IgD-negative memory B cell (primary cell): ENCODE data around the gene NPDC1. TPM values are rescaled to one million over a fixed set of nuclear protein-coding genes. Genes with fewer than 3 reads are reported as not detected.

Source experiments
- H3K27ac Mint-ChIP-seq, 3 donors: one replicate each; pipeline ENCODE4 v1.8.0; 2020 to 2022; ENCODE audit warnings: mild to moderate bottlenecking in 3 of 3, mixed read lengths in 3 of 3, moderate library complexity in 1 of 3
- H3K27me3 Mint-ChIP-seq: one replicate; pipeline ENCODE4 v1.8.0; 2021; ENCODE audit warnings: mixed read lengths
- H3K36me3 Mint-ChIP-seq: one replicate; pipeline ENCODE4 v1.8.0; 2020; ENCODE audit warnings: mild to moderate bottlenecking, mixed read lengths
- H3K4me1 Mint-ChIP-seq, 3 donors: one replicate each; pipeline ENCODE4 v1.8.0; 2020 to 2022; ENCODE audit warnings: mixed read lengths in 3 of 3, mild to moderate bottlenecking in 1 of 3
- H3K4me3 Mint-ChIP-seq, 4 donors: one replicate each; pipeline ENCODE4 v1.8.0; 2020 to 2022; ENCODE audit warnings: mild to moderate bottlenecking in 4 of 4, mixed read lengths in 4 of 4, moderate library complexity in 3 of 4
- H3K9me3 Mint-ChIP-seq, 3 donors: one replicate each; pipeline ENCODE4 v1.8.0; 2020 to 2021; ENCODE audit warnings: mixed read lengths in 3 of 3, mild to moderate bottlenecking in 1 of 3
- polyA plus RNA-seq: library from polyadenylated mRNA; unstranded; fragments of 300-500 nt; fragmentation: Illumina TruSeq; gene quantifications from one replicate; pipeline ENCODE4 v1.2.3, GENCODE V29; 2021

NPDC1 gene
- polyA plus RNA-seq, 1 donor from 2014 or later, result 2.0 TPM

DNA sequence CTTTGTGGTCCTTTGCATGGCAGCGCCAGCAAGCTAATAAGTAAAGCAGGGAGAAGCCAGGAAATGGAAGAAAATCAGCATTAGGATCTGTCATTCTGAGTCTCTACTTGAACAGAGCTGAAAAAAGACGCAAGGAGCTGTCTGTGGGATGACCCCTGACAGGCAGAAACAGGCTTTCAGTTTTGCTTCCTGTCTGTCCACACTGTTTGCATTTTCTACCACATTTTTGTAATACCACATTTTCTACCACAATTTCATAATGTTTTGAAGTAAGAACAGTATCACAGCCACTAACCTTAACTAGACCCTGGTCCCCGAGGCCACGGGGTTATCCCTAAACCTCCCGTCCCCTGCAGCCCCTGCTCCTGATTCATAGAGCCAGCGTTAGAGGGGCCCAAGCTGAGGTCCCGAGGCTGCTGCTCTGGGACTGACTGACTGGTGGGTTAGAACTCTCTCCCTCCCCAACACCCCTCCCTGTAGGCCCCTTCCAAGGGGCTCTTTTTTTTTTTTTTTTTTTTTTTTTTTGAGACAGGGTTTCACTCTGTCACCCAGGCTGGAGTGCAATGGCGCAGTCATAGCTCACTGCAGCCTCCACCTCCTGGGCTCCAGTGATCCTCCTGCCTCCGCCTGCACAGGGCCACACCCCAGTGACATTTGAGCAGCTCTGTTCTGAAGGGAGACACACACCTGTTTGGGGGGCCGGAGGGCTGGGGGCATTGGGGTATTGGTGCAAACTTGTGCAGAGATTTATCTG, 45.6 kb downstream of the NPDC1 start:
- H3K27me3 Mint-ChIP-seq, result peaks cover 2% of the 10 kb centered on the region
- peak overlapping the region; percentile 95 to 99 (median 95) for H3K27ac Mint-ChIP-seq
- H3K9me3 Mint-ChIP-seq, result peaks cover 0 to 1% (median 0%) of the 10 kb centered on the region in 3 donors
- no peaks in the 10 kb centered on the region for H3K36me3 Mint-ChIP-seq
- H3K4me1 Mint-ChIP-seq, result peaks cover 22 to 30% (median 27%) of the 10 kb centered on the region in 3 donors
- peak overlapping the region; percentile 63 to 93 (median 86) for H3K4me3 Mint-ChIP-seq

DNA sequence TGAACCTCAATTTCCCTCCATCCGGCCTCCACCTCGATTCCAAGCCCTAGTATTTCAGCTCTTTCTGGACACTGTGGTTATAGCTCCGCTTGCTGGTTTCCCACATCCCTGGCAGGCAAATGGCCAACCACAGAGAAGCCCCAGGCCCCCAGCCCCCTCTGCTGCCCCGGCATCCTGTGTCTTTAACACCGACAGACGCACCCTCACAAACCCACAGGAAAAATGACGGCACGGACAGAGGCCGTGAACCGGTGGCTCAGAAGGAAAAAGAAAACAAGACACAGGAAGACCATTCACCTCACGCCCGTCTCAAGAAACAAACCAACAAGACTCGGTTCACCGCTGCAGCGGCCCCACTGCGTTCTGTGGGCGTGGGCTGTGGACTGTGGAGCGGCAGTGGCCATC, 48.1 kb downstream of the NPDC1 start:
- no peaks in the 10 kb centered on the region for H3K9me3 Mint-ChIP-seq
- peak overlapping the region; percentile 34 to 92 (median 80) for H3K4me3 Mint-ChIP-seq
- H3K4me1 Mint-ChIP-seq, result peaks cover 22 to 32% (median 31%) of the 10 kb centered on the region in 3 donors
- H3K36me3 Mint-ChIP-seq, result no peaks in the 10 kb centered on the region
- H3K27me3 Mint-ChIP-seq, result peaks cover 2% of the 10 kb centered on the region
- H3K27ac Mint-ChIP-seq, result peak overlapping the region; percentile 81 to 96 (median 95)

DNA sequence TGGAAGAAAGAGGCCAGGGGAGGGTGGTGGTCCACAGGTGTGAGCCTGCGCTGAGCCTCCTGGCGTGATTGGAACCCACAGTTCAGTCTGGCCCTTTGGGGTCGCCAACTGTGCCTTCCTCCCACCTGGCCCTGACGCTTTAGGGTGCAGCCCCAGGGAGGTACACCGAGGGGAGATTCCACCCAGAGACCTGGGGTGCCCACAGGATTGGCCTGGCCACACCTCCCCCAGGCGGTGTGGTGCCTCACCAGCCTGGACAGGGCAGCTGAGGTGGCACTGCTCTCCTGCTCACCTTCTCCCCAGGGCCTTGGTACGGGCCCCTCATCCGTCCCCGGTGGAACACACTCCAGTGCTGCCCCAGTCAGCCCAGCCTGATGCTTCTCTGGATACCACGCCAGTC, 48.6 kb downstream of the NPDC1 start:
- H3K4me3 Mint-ChIP-seq, result peak overlapping the region; percentile 34 to 92 (median 80)
- H3K27ac Mint-ChIP-seq, result peak overlapping the region in 2 of 3 donors; percentile 95 to 96
- peaks cover 22 to 35% (median 31%) of the 10 kb centered on the region in 3 donors for H3K4me1 Mint-ChIP-seq
- no peaks in the 10 kb centered on the region for H3K9me3 Mint-ChIP-seq
- no peaks in the 10 kb centered on the region for H3K36me3 Mint-ChIP-seq
- H3K27me3 Mint-ChIP-seq, result peaks cover 2% of the 10 kb centered on the region

DNA sequence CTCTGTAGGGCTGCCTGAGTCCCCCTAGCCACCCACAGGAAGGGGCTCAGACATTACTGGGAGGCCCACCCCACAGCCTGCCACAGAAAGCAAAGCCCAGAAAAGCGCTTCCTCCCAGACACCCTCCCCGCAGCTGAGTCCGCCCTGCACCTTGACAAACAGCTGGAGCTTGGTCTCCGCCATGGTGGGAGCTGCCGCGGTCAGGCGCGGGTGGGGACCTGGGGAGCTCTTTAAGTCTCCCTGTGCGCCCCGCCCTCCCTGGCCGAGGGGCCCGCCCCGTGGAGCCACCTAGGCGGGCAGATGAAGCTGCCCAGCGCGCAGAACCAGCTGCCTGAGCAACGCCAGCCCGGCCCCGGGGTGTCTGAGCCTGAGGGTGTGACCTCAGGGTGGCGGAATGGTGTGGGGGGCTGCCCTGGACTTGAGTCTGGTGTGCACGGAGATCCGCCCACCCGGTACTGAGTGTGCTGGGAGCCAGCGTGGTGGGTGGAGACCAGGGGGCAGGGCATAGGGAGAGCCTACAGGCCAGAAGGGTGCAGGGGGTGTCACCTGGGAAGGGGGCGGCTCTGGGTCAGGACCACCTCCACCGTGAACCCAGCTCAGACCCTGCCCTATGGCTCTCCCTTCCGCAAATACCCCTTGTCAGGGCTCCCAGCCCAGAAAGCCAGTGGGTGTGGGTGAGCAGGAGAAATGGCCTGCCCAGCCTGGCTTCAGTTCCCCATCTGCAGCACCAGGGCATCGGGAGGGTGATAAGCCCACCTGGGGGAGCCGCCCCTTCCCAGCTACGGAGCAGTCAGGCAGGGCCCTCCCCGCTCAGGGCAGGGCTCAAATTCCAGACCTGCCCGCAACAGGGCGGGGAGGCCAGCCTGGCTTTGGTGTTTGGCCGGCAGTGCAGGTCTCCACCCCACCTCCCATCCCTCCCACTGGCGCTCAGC, 49.4 kb downstream of the NPDC1 start, which contains the start of gene CLIC3:
CLIC3 (minus strand) TSS at position 208 of the 932 bp plus-strand sequence; CDS start at position 183, 25 bp downstream.
- H3K27ac Mint-ChIP-seq, result peak within 1 kb of the TSS in 2 of 3 donors; percentile 95 to 96
- no peaks in the 10 kb centered on the region for H3K9me3 Mint-ChIP-seq
- H3K36me3 Mint-ChIP-seq, result no peaks in the 10 kb centered on the region
- H3K27me3 Mint-ChIP-seq, result peaks cover 2% of the 10 kb centered on the region
- peaks cover 22 to 35% (median 31%) of the 10 kb centered on the region in 3 donors for H3K4me1 Mint-ChIP-seq
- H3K4me3 Mint-ChIP-seq, result peak within 1 kb of the TSS; percentile 58 to 84 (median 78)

DNA sequence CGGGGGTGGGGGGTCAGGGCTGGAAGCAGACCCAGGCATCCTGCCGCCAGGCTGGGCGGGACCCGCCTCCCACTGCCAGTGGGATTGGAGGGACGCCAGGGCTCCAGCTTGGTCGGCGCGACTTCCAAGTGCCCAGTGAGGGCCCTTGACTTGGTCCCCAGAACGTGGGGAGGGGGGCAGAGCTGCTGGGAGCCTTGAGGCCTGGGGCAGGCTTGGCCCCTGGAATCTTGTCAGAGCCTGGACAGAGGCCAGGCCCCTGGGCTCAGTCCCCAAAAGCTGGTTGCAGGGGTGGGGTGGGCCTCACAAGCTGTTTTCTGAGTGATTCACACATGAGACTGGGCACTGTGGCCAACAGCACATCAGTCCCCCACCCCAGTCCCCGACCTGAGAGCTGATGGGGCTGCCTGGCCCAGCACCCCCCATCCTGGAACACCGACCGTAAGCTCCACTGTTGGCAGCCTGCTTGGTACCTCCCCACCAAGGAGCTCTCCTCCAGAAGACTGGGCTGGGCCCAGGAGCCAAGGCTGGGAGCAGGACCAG, 50.1 kb downstream of the NPDC1 start:
- H3K27me3 Mint-ChIP-seq, result peaks cover 2% of the 10 kb centered on the region
- peak overlapping the region in 2 of 3 donors; percentile 79 to 87 for H3K27ac Mint-ChIP-seq
- peaks cover 23 to 36% (median 31%) of the 10 kb centered on the region in 3 donors for H3K4me1 Mint-ChIP-seq
- no peaks in the 10 kb centered on the region for H3K36me3 Mint-ChIP-seq
- peak overlapping the region; percentile 58 to 84 (median 78) for H3K4me3 Mint-ChIP-seq
- no peaks in the 10 kb centered on the region for H3K9me3 Mint-ChIP-seq

DNA sequence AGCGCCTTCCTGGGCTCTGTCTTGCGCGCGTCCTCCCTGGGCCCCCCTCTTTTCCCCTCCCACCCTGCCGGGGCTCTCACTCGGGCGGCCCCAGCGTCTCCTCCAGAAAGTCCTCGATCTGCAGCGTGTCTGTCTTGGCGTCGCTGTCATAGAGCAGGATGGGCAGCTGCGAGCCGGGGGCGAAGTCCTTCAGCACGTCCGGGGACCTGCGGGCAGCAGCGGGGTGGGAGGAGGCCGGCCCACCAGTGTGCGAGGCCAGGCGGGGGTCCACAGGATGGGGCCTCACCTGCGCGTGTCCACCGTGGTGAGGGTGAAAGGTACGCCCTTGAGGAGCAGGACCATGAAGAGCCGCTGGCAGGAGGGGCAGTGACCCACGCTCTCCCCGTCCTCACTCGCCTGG, 50.6 kb downstream of the NPDC1 start:
- Mint-ChIP-seq H3K4me1 (peaks cover 26 to 32% (median 29%) of the 10 kb centered on the region in 3 donors), H3K27ac (no peak overlapping the region), H3K4me3 (no peak overlapping the region), H3K27me3 (no peaks in the 10 kb centered on the region), H3K9me3 (no peaks in the 10 kb centered on the region), H3K36me3 (no peaks in the 10 kb centered on the region)

DNA sequence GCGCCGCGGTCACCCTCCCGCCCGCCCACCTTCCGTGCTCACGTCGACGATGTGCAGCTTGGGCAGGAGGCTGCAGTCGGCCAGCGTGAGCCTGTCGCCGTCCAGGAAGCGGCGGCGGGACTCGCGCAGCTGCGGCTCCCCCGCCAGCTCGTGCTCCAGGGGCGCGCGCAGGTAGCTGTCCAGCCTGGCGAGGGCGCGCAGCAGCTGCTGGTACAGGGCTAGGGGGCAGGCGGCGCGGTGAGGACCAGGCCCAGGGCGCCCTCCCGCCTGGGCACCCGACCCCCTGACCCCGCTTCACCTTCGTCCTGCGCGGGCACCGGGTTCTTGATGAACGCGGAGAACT, 51.1 kb downstream of the NPDC1 start:
- Mint-ChIP-seq H3K9me3 (no peaks in the 10 kb centered on the region), H3K36me3 (no peaks in the 10 kb centered on the region), H3K27me3 (no peaks in the 10 kb centered on the region), H3K4me3 (no peak overlapping the region), H3K4me1 (peaks cover 22 to 27% (median 24%) of the 10 kb centered on the region in 3 donors), H3K27ac (no peak overlapping the region)

DNA sequence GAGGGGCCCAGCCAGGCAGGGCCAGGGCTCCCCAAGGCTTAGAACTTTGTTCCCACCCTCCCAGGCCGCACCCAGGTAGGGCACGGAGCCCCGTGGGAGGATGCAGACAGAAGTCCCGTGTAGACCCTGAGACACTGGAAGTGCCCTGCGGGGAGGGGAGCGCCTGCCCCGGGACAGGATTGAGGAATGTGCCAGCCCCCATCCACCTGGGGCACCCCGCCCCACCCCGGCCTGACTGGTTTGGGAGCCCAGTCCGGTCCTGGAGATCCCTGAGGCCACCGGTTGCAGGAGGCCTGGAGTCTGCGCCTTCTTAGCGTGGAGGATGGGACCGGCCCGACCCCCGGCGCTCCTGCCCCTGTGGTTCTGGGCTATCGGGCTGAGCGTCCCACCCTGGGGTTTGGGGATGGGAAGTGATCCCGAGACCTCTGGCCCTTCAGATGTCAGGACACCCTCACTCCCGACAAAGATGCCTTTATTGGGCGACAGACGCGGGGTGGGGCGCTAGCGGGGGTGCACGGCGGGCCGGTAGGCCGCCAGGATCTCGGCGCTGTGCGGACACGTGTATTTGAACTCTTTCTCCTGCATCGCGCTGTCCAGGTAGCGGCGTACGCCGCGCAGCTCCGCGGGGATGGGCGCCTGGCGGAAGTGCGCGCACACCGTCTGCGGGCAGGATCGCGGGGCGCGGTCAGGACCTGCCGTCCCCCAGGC, 51.6 kb downstream of the NPDC1 start:
- peaks cover 20 to 24% (median 23%) of the 10 kb centered on the region in 3 donors for H3K4me1 Mint-ChIP-seq
- no peaks in the 10 kb centered on the region for H3K27me3 Mint-ChIP-seq
- H3K27ac Mint-ChIP-seq, result no peak overlapping the region
- no peaks in the 10 kb centered on the region for H3K36me3 Mint-ChIP-seq
- peak overlapping the region in 2 of 4 donors; percentile 86 to 95 for H3K4me3 Mint-ChIP-seq
- H3K9me3 Mint-ChIP-seq, result no peaks in the 10 kb centered on the region

DNA sequence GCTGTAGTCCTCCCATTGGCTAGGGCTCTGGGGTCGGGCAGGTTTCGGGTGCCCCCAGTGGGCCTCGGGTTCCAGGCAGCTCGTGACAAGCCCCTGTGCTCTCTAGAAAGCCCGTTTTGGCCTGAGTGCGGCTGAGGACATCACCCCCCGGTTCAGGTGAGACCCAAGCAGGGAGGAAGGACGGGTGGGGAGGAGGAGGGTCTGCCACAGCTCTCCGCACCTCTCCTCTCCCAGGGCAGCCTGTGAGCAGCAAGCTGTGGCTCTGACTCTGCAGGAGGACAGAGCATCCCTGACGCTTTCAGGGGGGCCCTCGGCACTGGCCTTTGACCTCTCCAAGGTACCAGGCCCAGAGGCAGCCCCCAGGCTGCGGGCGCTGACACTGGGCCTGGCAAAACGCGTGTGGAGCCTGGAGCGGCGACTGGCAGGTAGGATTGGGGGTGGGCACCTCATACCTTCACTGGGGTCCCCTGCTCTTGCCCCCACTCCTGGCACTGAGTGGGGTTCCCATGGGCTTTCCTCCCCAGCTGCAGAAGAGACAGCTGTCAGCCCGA, 53.1 kb downstream of the NPDC1 start:
- H3K4me3 Mint-ChIP-seq, result peak overlapping the region; percentile 86 to 95 (median 89)
- H3K27me3 Mint-ChIP-seq, result peaks cover 4% of the 10 kb centered on the region
- no peaks in the 10 kb centered on the region for H3K9me3 Mint-ChIP-seq
- peaks cover 12 to 14% (median 13%) of the 10 kb centered on the region in 3 donors for H3K4me1 Mint-ChIP-seq
- peak overlapping the region; percentile 87 to 95 (median 90) for H3K27ac Mint-ChIP-seq
- H3K36me3 Mint-ChIP-seq, result no peaks in the 10 kb centered on the region

DNA sequence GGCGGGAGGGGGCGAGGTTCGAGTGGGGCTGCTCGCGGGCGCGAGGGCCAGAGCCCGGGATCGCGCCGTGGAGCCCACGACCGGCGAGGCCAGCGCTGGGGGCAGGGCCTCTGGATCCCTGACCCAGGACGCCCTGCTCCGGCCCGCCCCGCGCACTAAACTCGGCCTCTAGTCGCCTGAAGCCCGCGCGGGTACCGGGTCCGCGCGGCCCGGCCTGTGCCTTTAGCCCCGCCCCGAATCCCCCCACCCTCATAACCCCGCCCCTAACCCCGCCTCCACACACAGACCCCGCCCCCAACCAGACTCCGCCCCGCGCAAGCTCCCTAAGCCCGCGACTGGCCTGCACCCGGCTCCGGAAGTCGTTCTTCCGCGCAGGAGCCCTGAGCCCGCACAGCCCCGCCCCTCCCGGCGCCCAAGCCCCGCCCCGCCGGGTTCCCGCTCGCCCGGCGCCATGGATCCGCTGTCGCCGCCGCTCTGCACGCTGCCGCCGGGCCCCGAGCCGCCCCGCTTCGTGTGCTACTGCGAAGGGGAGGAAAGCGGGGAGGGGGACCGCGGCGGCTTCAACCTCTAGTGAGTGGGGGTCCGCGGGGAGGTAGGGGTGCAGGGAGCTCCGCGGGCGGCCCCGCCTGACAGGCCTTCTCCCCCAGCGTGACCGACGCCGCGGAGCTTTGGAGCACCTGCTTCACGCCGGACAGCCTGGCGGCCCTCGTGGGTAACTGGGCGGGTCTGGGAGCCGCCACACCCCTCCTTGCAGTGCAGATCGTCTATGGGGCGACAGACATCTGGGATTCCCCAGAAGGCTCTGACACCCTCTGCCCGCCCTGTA, 53.8 kb downstream of the NPDC1 start, which contains the start of gene PAXX:
PAXX (plus strand) TSS at position 430 of the 826 bp plus-strand sequence; CDS start at position 452, 22 bp downstream.
- no peaks in the 10 kb centered on the region for H3K36me3 Mint-ChIP-seq
- peaks cover 8% of the 10 kb centered on the region for H3K27me3 Mint-ChIP-seq
- peaks cover 8 to 11% (median 9%) of the 10 kb centered on the region in 3 donors for H3K4me1 Mint-ChIP-seq
- peak within 1 kb of the TSS; percentile 87 to 95 (median 90) for H3K27ac Mint-ChIP-seq
- peak within 1 kb of the TSS; percentile 86 to 95 (median 89) for H3K4me3 Mint-ChIP-seq
- no peaks in the 10 kb centered on the region for H3K9me3 Mint-ChIP-seq

DNA sequence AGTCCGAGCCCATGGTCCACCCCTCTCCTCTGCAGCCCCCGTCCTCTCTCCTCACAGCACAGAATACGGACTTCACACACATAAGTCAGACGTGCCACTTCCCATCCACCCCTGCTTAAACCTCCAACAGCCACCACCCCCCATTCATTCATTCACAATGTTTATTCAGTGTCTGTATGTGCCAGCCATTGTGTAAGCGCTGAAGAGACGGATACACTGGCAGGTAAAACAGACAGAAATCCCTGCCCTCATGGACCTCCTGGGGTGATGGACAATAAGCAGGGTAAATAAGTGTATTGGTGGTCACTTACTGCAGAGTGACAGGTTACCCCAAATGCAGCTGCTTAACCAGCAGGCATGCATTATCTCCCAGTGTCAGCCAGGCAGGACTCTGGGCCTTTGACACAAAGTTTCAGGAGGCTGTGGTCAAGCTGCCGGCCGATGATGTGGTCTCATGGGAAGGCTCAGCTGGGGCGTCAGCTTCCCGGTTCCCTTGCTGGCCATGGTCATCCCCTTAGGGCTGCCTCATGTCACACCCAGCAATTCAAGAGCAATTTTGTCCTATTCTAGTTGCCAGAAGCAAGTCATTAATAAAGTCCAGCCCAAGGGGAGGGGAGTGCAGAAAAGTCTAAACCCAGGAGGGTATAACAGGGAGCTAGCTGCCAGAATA, 55.6 kb downstream of the NPDC1 start:
- Mint-ChIP-seq H3K4me3 (peak overlapping the region in 3 of 4 donors; percentile 18 to 86 (median 77)), H3K36me3 (no peaks in the 10 kb centered on the region), H3K27me3 (peaks cover 14% of the 10 kb centered on the region), H3K27ac (peak overlapping the region in 2 of 3 donors; percentile 37 to 67), H3K9me3 (no peaks in the 10 kb centered on the region), H3K4me1 (peaks cover 6 to 9% (median 8%) of the 10 kb centered on the region in 3 donors)
